NOMO-1 treated with DMSO at 0.1 percent for 48 hours (cell line): ENCODE data around the gene LDLRAP1.
A peak's percentile ranks its signal among the peaks of the same experiment; 100 is the strongest.
"Not testable (repeated sequence)": the region's sequence is repeated elsewhere in the genome, so short reads cannot be mapped to it uniquely, and the experiment has no call there.

Experiments
- DNase-seq: peaks from one replicate; lab custom pipeline; 2025; ENCODE audit not compliant: unreplicated experiment; lab: John Stamatoyannopoulos, UW

Gene LDLRAP1

DNA sequence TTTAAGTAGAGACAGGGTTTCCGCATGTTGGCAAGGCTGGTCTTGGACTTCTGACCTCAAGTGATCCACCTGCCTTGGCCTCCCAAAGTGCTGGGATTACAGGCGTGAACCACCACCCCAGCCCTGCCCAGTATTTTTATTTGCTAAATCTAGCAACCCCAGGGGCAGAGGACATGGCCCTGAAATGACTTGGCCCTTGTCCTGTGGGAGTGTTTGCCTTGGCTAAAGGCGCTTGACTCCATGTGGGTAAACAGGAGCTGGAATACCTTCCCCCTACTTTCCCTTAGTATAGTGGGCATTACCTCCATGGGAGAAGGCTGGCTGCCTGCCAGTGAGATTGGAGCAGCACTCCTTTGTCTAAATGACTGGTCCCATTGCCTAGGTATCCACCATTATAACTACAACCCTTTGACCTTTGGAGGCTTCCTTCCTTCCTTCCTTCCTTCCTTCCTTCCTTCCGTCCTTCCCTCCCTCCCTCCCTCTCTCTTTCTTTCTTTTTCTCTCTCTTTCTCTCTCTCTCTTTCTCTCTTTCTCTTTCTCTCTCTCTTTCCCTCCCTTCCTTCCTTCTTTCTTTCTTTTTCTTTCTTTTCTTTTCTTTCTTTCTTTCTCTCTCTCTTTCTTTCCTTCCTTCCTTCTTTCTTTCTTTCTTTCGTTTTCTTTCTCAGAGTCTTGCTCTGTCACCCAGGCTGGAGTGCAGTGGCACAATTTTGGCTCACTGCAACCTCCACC is 57.7 kb downstream of the LDLRAP1 start:
- DNase-seq = not testable (repeated sequence)

DNA sequence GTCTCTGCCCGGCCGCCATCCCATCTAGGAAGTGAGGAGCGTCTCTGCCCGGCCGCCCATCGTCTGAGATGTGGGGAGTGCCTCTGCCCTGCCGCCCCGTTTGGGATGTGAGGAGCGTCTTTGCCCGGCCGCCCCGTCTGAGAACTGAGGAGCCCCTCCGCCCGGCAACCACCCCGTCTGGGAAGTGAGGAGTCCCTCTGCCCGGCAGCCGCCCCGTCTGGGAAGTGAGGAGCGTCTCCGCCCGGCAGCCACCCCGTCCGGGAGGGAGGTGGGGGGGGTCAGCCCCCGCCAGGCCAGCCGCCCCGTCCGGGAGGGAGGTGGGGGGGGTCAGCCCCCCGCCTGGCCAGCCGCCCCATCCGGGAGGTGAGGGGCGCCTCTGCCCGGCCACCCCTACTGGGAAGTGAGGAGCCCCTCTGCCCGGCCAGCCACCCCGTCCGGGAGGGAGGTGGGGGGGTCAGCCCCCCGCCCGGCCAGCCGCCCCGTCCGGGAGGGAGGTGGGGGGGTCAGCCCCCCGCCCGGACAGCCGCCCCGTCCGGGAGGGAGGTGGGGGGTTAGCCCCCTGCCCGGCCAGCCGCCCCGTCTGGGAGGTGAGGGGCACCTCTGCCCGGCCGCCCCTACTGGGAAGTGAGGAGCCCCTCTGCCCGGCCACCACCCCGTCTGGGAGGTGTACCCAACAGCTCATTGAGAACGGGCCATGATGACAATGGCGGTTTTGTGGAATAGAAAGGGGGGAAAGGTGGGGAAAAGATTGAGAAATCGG is 60.6 kb downstream of the LDLRAP1 start:
- not testable (repeated sequence) for DNase-seq

DNA sequence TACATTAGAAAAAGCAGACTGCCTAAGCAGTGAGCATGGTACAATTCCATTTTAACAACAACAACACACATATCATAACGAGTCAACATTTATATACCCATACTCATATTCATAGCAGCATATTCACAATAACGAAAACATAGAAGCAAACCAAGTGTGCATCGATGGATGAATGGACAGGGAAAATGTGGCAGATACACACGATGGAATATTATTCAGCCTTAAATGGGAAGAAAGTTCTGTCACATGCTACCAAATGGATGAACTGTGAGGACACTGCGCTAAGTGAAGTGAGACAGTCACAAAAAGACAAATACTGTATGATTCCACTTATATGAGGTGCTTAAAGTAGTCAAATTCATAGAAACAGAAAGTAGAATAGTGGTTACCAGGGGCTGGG is 63.7 kb downstream of the LDLRAP1 start:
- DNase-seq = no peak

GRCh38 chr1:25608488-25609178 is 65.2 kb downstream of the LDLRAP1 start:
- DNase-seq = peak; percentile 92

DNA sequence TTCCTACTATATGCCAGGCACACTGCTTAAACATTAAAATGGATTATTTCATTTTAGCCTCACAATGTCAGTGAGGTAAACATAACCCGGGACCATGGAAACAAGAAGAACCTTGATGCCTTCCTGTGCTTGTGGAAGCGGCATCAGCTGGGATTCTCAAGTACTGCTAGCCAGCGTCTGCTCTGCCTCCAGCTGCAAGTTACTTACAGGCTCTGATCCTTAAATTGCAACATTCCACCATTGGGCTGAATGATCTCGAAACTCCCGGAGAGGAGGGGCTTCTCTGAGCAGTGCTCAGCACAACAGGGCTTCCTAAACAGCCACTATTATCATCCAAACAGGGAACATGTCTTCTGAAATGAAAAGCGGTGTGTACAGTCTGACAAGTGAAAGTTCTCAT is 66.5 kb downstream of the LDLRAP1 start:
- no peak for DNase-seq

GRCh38 chr1:25610822-25611630 is 67.6 kb downstream of the LDLRAP1 start:
- DNase-seq = no peak

GRCh38 chr1:25611843-25612242 is 68.4 kb downstream of the LDLRAP1 start:
- DNase-seq = no peak

DNA sequence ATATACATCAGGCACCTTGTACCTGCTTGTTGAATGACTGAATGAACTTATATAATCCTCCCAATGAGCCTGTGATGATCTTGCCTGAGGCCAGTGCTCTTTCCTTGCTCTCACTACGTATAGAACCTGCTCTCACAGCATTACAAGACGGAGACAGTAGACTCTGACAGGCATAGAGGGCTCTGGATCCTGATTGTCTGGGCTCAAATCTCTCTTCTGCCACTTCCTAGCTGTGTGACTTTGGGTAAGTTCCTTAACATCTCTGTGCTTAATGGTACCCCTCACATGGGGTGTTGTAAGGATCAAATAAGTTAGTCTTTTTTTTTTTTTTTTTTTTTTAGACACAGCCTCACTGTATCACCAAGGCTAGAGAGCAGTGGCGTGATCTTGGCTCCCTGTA is 69.0 kb downstream of the LDLRAP1 start:
- no peak for DNase-seq

- DNase-seq = no peak
Measured at GRCh38 chr1:25613091-25613490, 69.7 kb downstream of the LDLRAP1 start.

DNA sequence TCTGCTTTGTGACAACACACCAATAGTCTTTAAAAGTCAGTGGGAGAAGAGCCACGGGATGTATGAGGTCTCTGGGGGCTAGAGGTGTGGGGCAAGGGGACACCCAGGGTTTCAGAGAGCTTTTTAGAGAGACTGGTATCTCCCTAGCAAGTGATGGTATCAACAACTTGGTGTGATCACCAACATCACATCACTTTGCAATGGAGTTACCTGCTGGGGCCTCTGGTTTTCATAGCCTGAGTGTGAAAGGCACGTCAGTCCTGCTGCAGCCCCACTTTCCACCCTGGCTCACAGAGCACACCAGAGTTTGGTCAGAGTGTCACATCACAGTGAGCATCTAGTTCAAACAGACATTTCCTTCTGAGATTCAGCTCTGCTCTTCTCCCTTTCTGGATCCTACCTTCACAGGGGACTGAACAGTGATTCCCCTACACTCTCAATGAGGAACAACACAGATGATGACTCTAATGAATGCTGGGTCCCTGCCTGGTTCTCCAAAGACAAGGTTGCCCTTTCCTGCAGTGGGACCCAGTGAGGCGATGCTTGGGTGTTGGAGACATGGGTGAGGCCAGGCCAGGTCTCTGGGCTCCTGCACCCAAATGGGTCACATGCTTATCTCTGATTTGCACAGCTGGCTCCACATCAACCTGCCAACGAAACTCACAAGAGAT is 71.2 kb downstream of the LDLRAP1 start:
- no peak for DNase-seq

GRCh38 chr1:25615172-25615541 is 71.8 kb downstream of the LDLRAP1 start:
- DNase-seq = no peak

DNA sequence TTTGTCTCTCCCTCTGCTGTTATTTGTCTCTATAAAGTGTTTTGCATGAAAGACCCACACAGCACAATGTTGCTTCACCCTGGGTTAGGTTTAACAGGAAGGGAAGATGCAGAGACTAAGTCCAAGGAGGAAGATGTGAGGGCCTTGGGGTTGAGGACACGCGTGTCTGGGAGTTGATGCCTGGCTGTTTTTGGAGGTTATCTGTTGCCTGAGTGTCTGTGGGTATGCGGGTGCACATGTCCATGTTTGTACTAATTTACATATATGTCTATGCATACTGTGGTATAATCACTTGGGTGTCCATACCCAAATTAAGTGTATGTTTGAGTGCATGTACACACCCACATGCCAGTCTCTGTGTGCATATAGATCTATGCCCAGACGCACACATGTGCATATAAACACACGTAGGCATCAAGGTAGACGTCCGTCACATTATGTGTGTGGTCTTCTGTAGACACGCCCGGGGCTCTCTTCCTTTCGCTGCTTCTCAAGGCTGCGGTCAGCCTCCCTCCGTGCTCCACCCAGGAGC is 72.2 kb downstream of the LDLRAP1 start:
- DNase-seq = no peak

DNA sequence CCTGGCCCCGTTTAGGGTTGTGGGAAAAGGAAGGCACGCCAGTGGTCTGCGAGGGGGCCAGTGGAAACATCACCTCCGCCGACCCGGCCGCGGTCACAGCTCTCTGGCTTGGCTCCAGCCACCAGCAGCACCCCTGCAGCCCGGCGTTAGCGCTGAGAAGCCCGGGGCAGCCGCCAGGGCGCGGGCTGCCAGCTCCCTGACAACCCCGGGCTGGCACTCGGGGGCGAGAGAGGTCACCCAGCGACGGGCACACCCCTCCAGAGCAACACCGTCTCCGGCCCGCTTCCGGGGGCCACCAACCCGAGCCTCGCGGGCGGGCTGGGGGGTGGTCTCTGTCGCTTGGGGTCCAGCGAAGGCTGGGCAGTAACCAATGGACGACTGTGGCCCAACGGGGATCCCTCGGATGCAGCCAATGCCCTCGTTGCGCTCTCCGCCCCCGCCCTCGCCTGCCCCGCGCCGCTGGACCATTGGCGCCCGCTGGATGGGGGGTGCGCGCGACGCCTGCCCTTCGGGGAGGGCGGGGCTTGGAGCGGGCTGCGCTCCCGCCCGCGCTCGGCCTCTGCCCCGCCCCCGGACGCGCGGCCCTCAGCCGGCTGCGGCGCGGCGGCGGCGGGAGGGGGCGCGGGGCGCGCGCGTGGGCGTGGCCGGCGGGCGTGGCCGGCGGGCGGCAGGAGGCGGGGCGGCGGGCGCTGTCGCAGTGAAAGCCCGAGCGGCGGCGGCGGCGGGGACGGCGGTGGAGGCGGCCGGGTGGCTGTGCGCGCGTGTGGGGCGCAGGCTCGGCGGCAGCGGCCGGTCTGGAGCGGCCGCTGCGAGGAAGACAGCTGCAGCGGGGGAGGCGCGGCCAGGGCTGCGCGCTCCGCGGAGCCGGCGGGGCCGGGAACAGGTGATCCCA is 72.9 kb downstream of the LDLRAP1 start, which contains the start of gene MAN1C1:
TSS of gene MAN1C1 (plus strand) at position 697 of the 892 bp plus-strand sequence. CDS start 1,007 bp downstream, outside the sequence.
- peak; percentile 83 for DNase-seq

DNA sequence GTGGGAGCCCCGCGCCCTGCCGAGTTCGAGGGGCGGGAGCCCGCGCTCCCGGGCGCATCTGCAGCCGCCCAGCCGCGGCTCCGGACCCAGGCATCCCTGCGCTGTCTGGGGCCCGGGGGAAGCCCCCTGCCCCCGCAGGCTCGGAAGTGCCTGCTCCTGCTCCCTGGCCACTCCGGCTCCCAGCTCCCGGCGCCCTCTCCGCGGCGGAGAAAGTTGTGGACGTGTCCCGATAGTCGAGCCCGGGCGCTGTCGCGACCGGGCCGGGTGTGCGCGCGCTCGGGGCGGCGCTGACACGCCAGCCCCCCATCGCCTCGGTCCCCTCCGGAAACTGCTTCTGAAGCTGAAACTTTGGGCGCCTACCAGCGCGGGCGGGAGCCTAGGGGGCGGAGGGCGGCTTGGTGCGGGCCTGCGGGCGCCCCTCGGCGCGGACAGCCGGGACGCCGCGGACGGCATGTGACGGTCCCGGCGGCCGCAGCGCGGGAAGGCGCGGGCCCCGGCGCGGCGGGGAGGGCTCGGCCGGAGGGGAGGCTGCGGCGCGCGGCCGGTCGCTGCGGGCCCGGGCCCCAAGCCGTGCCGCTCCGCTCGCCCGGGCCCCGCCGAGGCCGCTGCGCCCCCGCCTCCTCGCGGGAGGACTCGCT is 73.7 kb downstream of the LDLRAP1 start:
- no peak for DNase-seq

DNA sequence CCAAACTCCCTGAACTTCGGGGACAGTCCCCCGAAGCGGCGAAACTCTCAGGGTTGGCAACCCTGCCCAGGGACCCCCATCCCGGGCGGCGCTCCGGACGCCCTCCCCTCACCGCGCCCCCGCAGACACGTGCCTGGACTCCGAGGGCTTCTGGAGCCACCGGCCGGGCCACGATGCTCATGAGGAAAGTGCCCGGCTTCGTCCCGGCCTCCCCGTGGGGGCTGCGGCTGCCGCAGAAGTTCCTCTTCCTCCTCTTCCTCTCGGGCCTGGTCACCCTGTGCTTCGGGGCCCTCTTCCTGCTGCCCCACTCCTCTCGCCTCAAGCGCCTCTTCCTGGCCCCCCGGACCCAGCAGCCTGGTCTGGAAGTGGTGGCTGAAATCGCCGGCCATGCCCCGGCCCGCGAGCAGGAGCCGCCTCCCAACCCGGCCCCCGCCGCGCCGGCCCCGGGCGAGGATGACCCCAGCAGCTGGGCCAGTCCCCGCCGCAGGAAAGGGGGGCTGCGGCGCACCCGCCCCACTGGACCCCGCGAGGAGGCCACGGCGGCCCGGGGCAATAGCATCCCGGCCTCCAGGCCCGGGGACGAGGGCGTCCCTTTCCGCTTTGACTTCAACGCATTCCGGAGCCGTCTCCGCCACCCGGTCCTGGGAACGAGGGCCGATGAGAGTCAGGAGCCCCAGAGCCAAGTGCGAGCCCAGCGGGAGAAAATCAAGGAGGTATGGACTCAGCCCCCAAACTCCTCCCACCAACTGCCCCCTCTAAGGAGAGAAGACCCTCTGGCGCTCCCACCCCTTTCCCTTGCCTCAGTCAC is 74.4 kb downstream of the LDLRAP1 start:
- peak; percentile 30 for DNase-seq

- DNase-seq = no peak
Measured at GRCh38 chr1:25618433-25618808, 75.0 kb downstream of the LDLRAP1 start.
